H9 (cell line): ENCODE measurements around the gene BACH2. TPM values are rescaled to one million over a fixed set of nuclear protein-coding genes. Genes with fewer than 3 reads are reported as not detected.

Experiments
- DNase-seq: peaks from one replicate; pipeline ENCODE4 v3.0.0-alpha.2; 2017
- H2AFZ ChIP-seq: one replicate; pipeline ENCODE4 v1.6.1; 2013; ENCODE audit warnings: mild to moderate bottlenecking, low read length, control low read depth, moderate library complexity
- H2AK5ac ChIP-seq: 2 replicates; pipeline ENCODE4 v1.6.1; 2013; ENCODE audit warnings: low read length, control low read depth, mixed read lengths; ENCODE audit not compliant: insufficient read length
- H2BK120ac ChIP-seq: one replicate; pipeline ENCODE4 v1.6.1; 2013; ENCODE audit warnings: low read depth, mild to moderate bottlenecking, low read length, control low read depth, inconsistent platforms; ENCODE audit not compliant: poor library complexity, severe bottlenecking
- H2BK12ac ChIP-seq: 2 replicates; pipeline ENCODE4 v1.6.1; 2013; ENCODE audit warnings: low read length, control low read depth, mixed read lengths, low read depth; ENCODE audit not compliant: insufficient read length
- H2BK15ac ChIP-seq: 2 replicates; pipeline ENCODE4 v1.6.1; 2013; ENCODE audit warnings: low read depth, low read length, control low read depth
- H2BK20ac ChIP-seq: one replicate; pipeline ENCODE4 v1.6.1; 2013; ENCODE audit warnings: low read depth, mild to moderate bottlenecking, low read length, control low read depth, inconsistent platforms; ENCODE audit not compliant: poor library complexity, severe bottlenecking
- H2BK5ac ChIP-seq: 2 replicates; pipeline ENCODE4 v1.6.1; 2013; ENCODE audit warnings: low read length, control low read depth, mixed read lengths; ENCODE audit not compliant: insufficient read length
- H3K14ac ChIP-seq: 2 replicates; pipeline ENCODE4 v1.6.1; 2013; ENCODE audit warnings: low read length, control low read depth; ENCODE audit not compliant: insufficient read depth
- H3K18ac ChIP-seq: 2 replicates; pipeline ENCODE4 v1.6.1; 2013; ENCODE audit warnings: low read depth, mild to moderate bottlenecking, mixed read lengths, low read length, control low read depth; ENCODE audit not compliant: insufficient read length
- H3K23ac ChIP-seq: 2 replicates; pipeline ENCODE4 v1.6.1; 2013; ENCODE audit warnings: low read length, control low read depth, mixed read lengths, low read depth; ENCODE audit not compliant: insufficient read length
- H3K23me2 ChIP-seq: 2 replicates; pipeline ENCODE4 v1.6.1; 2013; ENCODE audit warnings: low read depth, mild to moderate bottlenecking, mixed read lengths, low read length, control low read depth; ENCODE audit not compliant: insufficient read length, poor library complexity, severe bottlenecking
- H3K27ac ChIP-seq: 2 replicates; pipeline ENCODE4 v1.5.1; 2013; ENCODE audit warnings: low read length, control low read depth, mixed read lengths, low read depth; ENCODE audit not compliant: insufficient read length
- H3K27me3 ChIP-seq: 2 replicates; pipeline ENCODE4 v1.6.1; 2013; ENCODE audit warnings: low read length, control low read depth, inconsistent platforms; ENCODE audit not compliant: insufficient read depth
- H3K4ac ChIP-seq: 2 replicates; pipeline ENCODE4 v1.6.1; 2013; ENCODE audit warnings: low read depth, mild to moderate bottlenecking, control low read depth, inconsistent platforms, low read length, moderate library complexity
- H3K4me1 ChIP-seq: 2 replicates; pipeline ENCODE4 v1.6.1; 2013; ENCODE audit warnings: low read length, control low read depth, inconsistent platforms; ENCODE audit not compliant: insufficient read depth
- H3K4me2 ChIP-seq: 2 replicates; pipeline ENCODE4 v1.6.1; 2013; ENCODE audit warnings: low read length, control low read depth, mixed read lengths; ENCODE audit not compliant: insufficient read length, insufficient read depth
- H3K56ac ChIP-seq: 2 replicates; pipeline ENCODE4 v1.6.1; 2013; ENCODE audit warnings: low read depth, mild to moderate bottlenecking, mixed read lengths, low read length, control low read depth; ENCODE audit not compliant: insufficient read length
- H3K79me1 ChIP-seq: 2 replicates; pipeline ENCODE4 v1.6.1; 2013; ENCODE audit warnings: low read depth, mild to moderate bottlenecking, moderate library complexity, low read length, control low read depth, inconsistent platforms; ENCODE audit not compliant: insufficient read depth, poor library complexity, severe bottlenecking
- H3K79me2 ChIP-seq: 2 replicates; pipeline ENCODE4 v1.6.1; 2013; ENCODE audit warnings: low read length, control low read depth, inconsistent platforms; ENCODE audit not compliant: insufficient read depth
- H3K9ac ChIP-seq: 2 replicates; pipeline ENCODE4 v1.6.1; 2013; ENCODE audit warnings: low read length, control low read depth, mixed read lengths; ENCODE audit not compliant: insufficient read length; ENCODE audit errors: extremely low read depth
- H3K9me3 ChIP-seq: one replicate; pipeline ENCODE4 v1.6.1; 2013; ENCODE audit warnings: low read depth, low read length, inconsistent platforms; ENCODE audit not compliant: control insufficient read depth
- H3T11ph ChIP-seq: one replicate; pipeline ENCODE4 v1.6.1; 2013; ENCODE audit warnings: mild to moderate bottlenecking, low read length, control low read depth, inconsistent platforms
- H4K20me1 ChIP-seq: one replicate; pipeline ENCODE4 v1.6.1; 2013; ENCODE audit not compliant: control insufficient read depth, insufficient read length, insufficient read depth
- H4K5ac ChIP-seq: 2 replicates; pipeline ENCODE4 v1.6.1; 2013; ENCODE audit warnings: low read depth, mild to moderate bottlenecking, mixed read lengths, low read length, control low read depth; ENCODE audit not compliant: insufficient read length
- H4K8ac ChIP-seq: replicated peaks from 2 replicates; pipeline ENCODE4 v1.6.1; 2013; ENCODE audit warnings: low read length, control low read depth, mixed read lengths, low read depth; ENCODE audit not compliant: insufficient read length
- H4K91ac ChIP-seq: 2 replicates; pipeline ENCODE4 v1.6.1; 2013; ENCODE audit warnings: low read depth, mild to moderate bottlenecking, moderate library complexity, mixed read lengths, low read length, control low read depth; ENCODE audit not compliant: insufficient read length
- H3K27ac Mint-ChIP-seq, 3 experiments: 2 replicates in 2 of 3; 3 replicates in 1 of 3; pipeline ENCODE4 v1.8.0; 2020 to 2021; ENCODE audit warnings: mixed read lengths in 3 of 3, mild to moderate bottlenecking in 1 of 3, moderate library complexity in 1 of 3
- H3K27me3 Mint-ChIP-seq: 2 replicates; pipeline ENCODE4 v1.8.0; 2021; ENCODE audit warnings: low read depth, mild to moderate bottlenecking, moderate library complexity, mixed read lengths
- H3K36me3 Mint-ChIP-seq, 3 experiments: 2 replicates in 2 of 3; 3 replicates in 1 of 3; pipeline ENCODE4 v1.8.0; 2020 to 2021; ENCODE audit warnings: low read depth in 3 of 3, mixed read lengths in 3 of 3; ENCODE audit not compliant: insufficient read depth in 1 of 3
- H3K4me1 Mint-ChIP-seq, 2 experiments: 2 replicates each; pipeline ENCODE4 v1.8.0; 2020; ENCODE audit warnings: mixed read lengths in 2 of 2
- H3K4me3 Mint-ChIP-seq, 2 experiments: 2 replicates in 1 of 2; 3 replicates in 1 of 2; pipeline ENCODE4 v1.8.0; 2020 to 2021; ENCODE audit warnings: mild to moderate bottlenecking in 2 of 2, mixed read lengths in 2 of 2, moderate library complexity in 1 of 2
- H3K9me3 Mint-ChIP-seq, 2 experiments: 2 replicates in 1 of 2; 3 replicates in 1 of 2; pipeline ENCODE4 v1.8.0; 2020; ENCODE audit warnings: mild to moderate bottlenecking in 2 of 2, mixed read lengths in 2 of 2, moderate library complexity in 1 of 2
- CTCF ChIP-seq: fragments of 200-600 bp; sonication (generic); conservative IDR thresholded peaks from 3 replicates; pipeline ENCODE4 v1.8.0; 2021; ENCODE audit warnings: antibody characterized with exemption, mild to moderate bottlenecking
- WGBS: extraction: QIAGEN DNeasy Blood & Tissue Kit; methylation state at CpG from one replicate; pipeline ENCODE4 v1.1.7; 2013; ENCODE audit warnings: missing lambda C conversion rate, low lambda C conversion rate, mixed read lengths; ENCODE audit not compliant: insufficient read length; ENCODE audit errors: extremely low coverage; 5-methylcytosine and 5-hydroxymethylcytosine counted together
- total RNA-seq: library from RNA; stranded (reverse); gene quantifications from 2 replicates; pipeline ENCODE4 v1.2.1, GENCODE V29; 2021

The BACH2 gene
- total RNA-seq, 1 experiment from 2014 or later = 2.0 TPM

GRCh38 chr6:90274451-90275030 is 22.1 kb downstream of the BACH2 start:
- Histone ChIP-seq H2AFZ (no peak overlapping the region), H3K9ac (no peak overlapping the region), H4K20me1 (no peaks in the 10 kb centered on the region), H2BK15ac (no peak overlapping the region; the same call in 1 of the 2 replicates), H3K56ac (no peak overlapping the region), H4K5ac (no peak overlapping the region), H2BK12ac (no peak overlapping the region), H4K8ac (no peak overlapping the region), H2AK5ac (no peak overlapping the region), H4K91ac (no peak overlapping the region), H3K27ac (no peak overlapping the region), H2BK5ac (no peak overlapping the region), H3K14ac (no peak overlapping the region), H3K79me1 (no peaks in the 10 kb centered on the region), H2BK20ac (no peak overlapping the region), H3T11ph (no peak overlapping the region), H3K9me3 (no peaks in the 10 kb centered on the region), H3K4ac (no peak overlapping the region), H3K4me1 (no peaks in the 10 kb centered on the region), H3K23ac (no peak overlapping the region), H3K79me2 (no peaks in the 10 kb centered on the region), H3K23me2 (no peaks in the 10 kb centered on the region), H2BK120ac (no peak overlapping the region), H3K18ac (no peak overlapping the region), H3K4me2 (no peak overlapping the region), H3K27me3 (no peaks in the 10 kb centered on the region)
- peaks cover 0 to 14% (median 0%) of the 10 kb centered on the region in 3 experiments; a peak in 1 of 7 replicates for H3K36me3 Mint-ChIP-seq
- peak; percentile 53; the same call in 2 of the 3 replicates for TF ChIP-seq CTCF
- H3K4me1 Mint-ChIP-seq = peaks cover 5 to 9% of the 10 kb centered on the region in 2 experiments
- H3K27ac Mint-ChIP-seq = peak overlapping the region in 1 of 3 experiments; percentile 49; a peak in 1 of 7 replicates
- WGBS = no CpG with 5 or more reads among the region's 9 CpGs
- H3K27me3 Mint-ChIP-seq = no peaks in the 10 kb centered on the region
- peaks cover 0 to 4% of the 10 kb centered on the region in 2 experiments; a peak in 1 of 5 replicates for H3K9me3 Mint-ChIP-seq
- H3K4me3 Mint-ChIP-seq = no peak overlapping the region
- DNase-seq = no peak
